GM23338 (cell line): ENCODE measurements around the gene PRKAA2. TPM values are rescaled to one million over a fixed set of nuclear protein-coding genes. Genes with fewer than 3 reads are reported as not detected.

Experiments
- ATAC-seq: fragments of 200-7000 bp; cut with Tn5 transposase; 3 replicates; pipeline ENCODE4 v1.9.1; 2020
- DNase-seq: peaks from one replicate; pipeline ENCODE4 v3.0.0-alpha.2; 2015; ENCODE audit warnings: low spot score
- H2AFZ ChIP-seq: fragments of 200-600 bp; sonication (generic); 2 replicates; pipeline ENCODE4 v1.8.0; 2016; ENCODE audit warnings: antibody characterized with exemption, mild to moderate bottlenecking, moderate library complexity
- H3F3A ChIP-seq: fragments of 200-600 bp; sonication (generic); replicated peaks from 2 replicates; pipeline ENCODE4 v1.8.0; 2017; ENCODE audit warnings: antibody characterized with exemption, mixed run types, low read depth
- H3K27ac ChIP-seq: fragments of 200-600 bp; sonication (generic); 2 replicates; pipeline ENCODE4 v1.6.1; 2016; ENCODE audit warnings: low read depth
- H3K27me3 ChIP-seq: fragments of 200-600 bp; sonication (generic); 2 replicates; pipeline ENCODE4 v1.8.0; 2016; ENCODE audit warnings: mild to moderate bottlenecking, mixed run types, moderate library complexity; ENCODE audit not compliant: insufficient read depth
- H3K36me3 ChIP-seq: fragments of 200-600 bp; sonication (generic); 2 replicates; pipeline ENCODE4 v1.8.0; 2016; ENCODE audit warnings: mild to moderate bottlenecking; ENCODE audit not compliant: insufficient read depth
- H3K4me1 ChIP-seq: fragments of 200-600 bp; sonication (generic); 2 replicates; pipeline ENCODE4 v1.8.0; 2016; ENCODE audit warnings: mild to moderate bottlenecking, moderate library complexity; ENCODE audit not compliant: insufficient read depth
- H3K4me2 ChIP-seq: fragments of 200-600 bp; sonication (generic); 2 replicates; pipeline ENCODE4 v1.7.1; 2017; ENCODE audit warnings: mixed run types
- H3K4me3 ChIP-seq: fragments of 200-600 bp; sonication (generic); 2 replicates; pipeline ENCODE4 v1.6.1; 2016; ENCODE audit warnings: mixed run types
- H3K79me2 ChIP-seq: fragments of 200-600 bp; sonication (generic); replicated peaks from 2 replicates; pipeline ENCODE4 v1.8.0; 2017; ENCODE audit warnings: mild to moderate bottlenecking; ENCODE audit not compliant: insufficient read depth
- H3K9me2 ChIP-seq: fragments of 200-600 bp; sonication (generic); 2 replicates; pipeline ENCODE4 v1.8.0; 2017; ENCODE audit not compliant: insufficient read depth
- H4K20me1 ChIP-seq: fragments of 200-600 bp; sonication (generic); replicated peaks from 2 replicates; pipeline ENCODE4 v1.8.0; 2017; ENCODE audit warnings: mild to moderate bottlenecking; ENCODE audit not compliant: insufficient read depth
- H3K27ac Mint-ChIP-seq: 2 replicates; pipeline ENCODE4 v1.8.0; 2020; ENCODE audit warnings: inconsistent platforms, mild to moderate bottlenecking, moderate library complexity, mixed read lengths
- H3K27me3 Mint-ChIP-seq: 3 replicates; pipeline ENCODE4 v1.8.0; 2022; ENCODE audit warnings: low read depth, mild to moderate bottlenecking, moderate library complexity, mixed read lengths, inconsistent platforms; ENCODE audit not compliant: insufficient read depth, poor library complexity
- H3K36me3 Mint-ChIP-seq: 3 replicates; pipeline ENCODE4 v1.8.0; 2021; ENCODE audit warnings: low read depth, mild to moderate bottlenecking, inconsistent platforms, moderate library complexity, mixed read lengths
- H3K4me1 Mint-ChIP-seq: 3 replicates; pipeline ENCODE4 v1.8.0; 2020; ENCODE audit warnings: mild to moderate bottlenecking, inconsistent platforms, mixed read lengths
- H3K4me3 Mint-ChIP-seq: 3 replicates; pipeline ENCODE4 v1.8.0; 2021; ENCODE audit warnings: moderate library complexity, mild to moderate bottlenecking, inconsistent platforms, mixed read lengths
- H3K9me3 Mint-ChIP-seq: 3 replicates; pipeline ENCODE4 v1.8.0; 2020; ENCODE audit warnings: moderate library complexity, mild to moderate bottlenecking, inconsistent platforms, mixed read lengths
- CREB1 ChIP-seq: fragments of 250-450 bp; sonication (Bioruptor Pico); IDR thresholded peaks from 2 replicates; pipeline ENCODE4 v1.5.0; 2020; ENCODE audit warnings: low read depth, mild to moderate bottlenecking, moderate library complexity
- CTCF ChIP-seq, 2 experiments: fragments of 200-600 bp in 1 of 2; sonication (generic) in 1 of 2; conservative IDR thresholded peaks; 2 replicates each; pipeline versions ENCODE4 v1.5.1 to v1.6.1; 2016 to 2017; ENCODE audit warnings: antibody characterized with exemption in 2 of 2, low read depth in 2 of 2, mild to moderate bottlenecking in 2 of 2, moderate library complexity in 1 of 2
- ETS1 ChIP-seq: IDR thresholded peaks from 2 replicates; pipeline ENCODE4 v1.6.1; 2016; ENCODE audit warnings: antibody characterized with exemption
- EZH2 ChIP-seq: fragments of 200-600 bp; sonication (generic); IDR thresholded peaks from one replicate; pipeline ENCODE4 v1.8.0; 2017; ENCODE audit warnings: antibody characterized with exemption, mild to moderate bottlenecking, low read depth; ENCODE audit not compliant: unreplicated experiment
- EZH2phosphoT487 ChIP-seq: fragments of 200-600 bp; sonication (generic); IDR thresholded peaks from one replicate; pipeline ENCODE4 v1.8.1; 2018; ENCODE audit warnings: antibody characterized with exemption; ENCODE audit not compliant: unreplicated experiment
- JUNB ChIP-seq: IDR thresholded peaks from one replicate; pipeline ENCODE4 v1.6.1; 2016; ENCODE audit warnings: antibody characterized with exemption; ENCODE audit not compliant: unreplicated experiment
- POLR2AphosphoS5 ChIP-seq: IDR thresholded peaks from 2 replicates; pipeline ENCODE4 v1.6.1; 2016; ENCODE audit warnings: antibody characterized with exemption, low read depth
- REST ChIP-seq: IDR thresholded peaks from one replicate; pipeline ENCODE4 v1.6.1; 2018; ENCODE audit warnings: antibody characterized with exemption; ENCODE audit not compliant: unreplicated experiment
- STAT1 ChIP-seq: IDR thresholded peaks from one replicate; pipeline ENCODE4 v1.6.1; 2016; ENCODE audit warnings: antibody characterized with exemption; ENCODE audit not compliant: unreplicated experiment
- ZNF114 ChIP-seq: fragments of 250-450 bp; sonication (Bioruptor Pico); IDR thresholded peaks from 2 replicates; pipeline ENCODE4 v1.5.0; 2020; ENCODE audit warnings: mild to moderate bottlenecking, moderate library complexity
- ZNF331 ChIP-seq: fragments of 250-450 bp; sonication (Bioruptor Pico); IDR thresholded peaks from 2 replicates; pipeline ENCODE4 v1.5.0; 2020; ENCODE audit warnings: low read depth, mild to moderate bottlenecking, moderate library complexity
- polyA plus RNA-seq: library from polyadenylated mRNA; unstranded; fragments of >200 nt; fragmentation: Nextera tagmentation; extraction: Ambion mirVana; gene quantifications from 2 replicates; pipeline ENCODE4 v1.2.1, GENCODE V29; 2016
- total RNA-seq: library from RNA; depleted of rRNA; stranded (reverse); fragments of >200 nt; shearing (Covaris generic); gene quantifications from 2 replicates; pipeline ENCODE4 v1.2.3, GENCODE V29; 2014

The PRKAA2 gene
- total and polyA plus RNA-seq, 2 experiments from 2014 or later, result 3.0 to 8.7 TPM

GRCh38 chr1:56709269-56709880 lies 64.3 kb downstream of the PRKAA2 start:
- H3K4me3 ChIP-seq, result no peak overlapping the region
- Mint-ChIP-seq H3K9me3 (no peaks in the 10 kb centered on the region), H3K27ac (no peak overlapping the region), H3K4me3 (no peak overlapping the region), H3K36me3 (peaks cover 9% of the 10 kb centered on the region; the same call in 2 of the 3 replicates), H3K4me1 (peaks cover 4% of the 10 kb centered on the region; the same call in 1 of the 3 replicates), H3K27me3 (peaks cover 3% of the 10 kb centered on the region)
- H3K79me2 ChIP-seq, result no peaks in the 10 kb centered on the region
- H3K4me2 ChIP-seq, result no peak overlapping the region
- H2AFZ ChIP-seq, result no peak overlapping the region
- H3K27ac ChIP-seq, result no peak overlapping the region
- H3K9me2 ChIP-seq, result no peaks in the 10 kb centered on the region
- ATAC-seq, result peak; percentile 42; the same call in 2 of the 3 replicates
- peak; percentile 51 to 83 for TF ChIP-seq CTCF (conservative IDR thresholded peaks at IDR 0.05; ENCODE audit: low read depth in 2 of 2)
- no peak for TF ChIP-seq ZNF114 (CRISPR knock-in tag)
- H3K4me1 ChIP-seq, result no peaks in the 10 kb centered on the region
- DNase-seq, result peak; percentile 82
- H3K27me3 ChIP-seq, result no peaks in the 10 kb centered on the region
- H3K36me3 ChIP-seq, result no peaks in the 10 kb centered on the region
- no peaks in the 10 kb centered on the region for H3F3A ChIP-seq
- H4K20me1 ChIP-seq, result no peaks in the 10 kb centered on the region

GRCh38 chr1:56709995-56710394 lies 64.9 kb downstream of the PRKAA2 start:
- H3K27ac Mint-ChIP-seq, result no peak overlapping the region
- TF ChIP-seq ZNF114 (CRISPR knock-in tag), result no peak
- H3K4me3 Mint-ChIP-seq, result no peak overlapping the region
- ATAC-seq (no peak), DNase-seq (no peak)
- H3K27me3 ChIP-seq, result no peaks in the 10 kb centered on the region
- no peaks in the 10 kb centered on the region for H3K4me1 ChIP-seq
- H3K9me2 ChIP-seq, result no peaks in the 10 kb centered on the region
- H3K79me2 ChIP-seq, result no peaks in the 10 kb centered on the region
- H3K9me3 Mint-ChIP-seq, result no peaks in the 10 kb centered on the region
- peaks cover 3% of the 10 kb centered on the region for H3K27me3 Mint-ChIP-seq
- no peak overlapping the region for H3K4me3 ChIP-seq
- H4K20me1 ChIP-seq, result no peaks in the 10 kb centered on the region
- H3K4me1 Mint-ChIP-seq, result peaks cover 4% of the 10 kb centered on the region; the same call in 1 of the 3 replicates
- no peak overlapping the region for H3K4me2 ChIP-seq
- no peak overlapping the region for H3K27ac ChIP-seq
- H3K36me3 ChIP-seq, result no peaks in the 10 kb centered on the region
- no peaks in the 10 kb centered on the region for H3F3A ChIP-seq
- no peak overlapping the region for H2AFZ ChIP-seq
- peaks cover 7% of the 10 kb centered on the region; the same call in 2 of the 3 replicates for H3K36me3 Mint-ChIP-seq

- no peaks in the 10 kb centered on the region for H4K20me1 ChIP-seq
- no peaks in the 10 kb centered on the region for H3K9me2 ChIP-seq
- Mint-ChIP-seq H3K27ac (no peak overlapping the region), H3K4me1 (peaks cover 4% of the 10 kb centered on the region; the same call in 1 of the 3 replicates), H3K27me3 (peaks cover under 1% of the 10 kb centered on the region), H3K4me3 (no peak overlapping the region), H3K9me3 (no peaks in the 10 kb centered on the region), H3K36me3 (peaks cover 7% of the 10 kb centered on the region; the same call in 2 of the 3 replicates)
- no peak overlapping the region for H3K4me2 ChIP-seq
- H2AFZ ChIP-seq, result no peak overlapping the region
- H3K36me3 ChIP-seq, result no peaks in the 10 kb centered on the region
- DNase-seq (no peak), ATAC-seq (no peak)
- no peaks in the 10 kb centered on the region for H3K4me1 ChIP-seq
- no peaks in the 10 kb centered on the region for H3F3A ChIP-seq
- H3K27ac ChIP-seq, result no peak overlapping the region
- H3K27me3 ChIP-seq, result no peaks in the 10 kb centered on the region
- no peak overlapping the region for H3K4me3 ChIP-seq
- H3K79me2 ChIP-seq, result no peaks in the 10 kb centered on the region
- no peak for TF ChIP-seq ZNF331
- no peak for TF ChIP-seq ZNF114 (CRISPR knock-in tag)
- no peak for TF ChIP-seq STAT1
- TF ChIP-seq JUNB, result no peak
- TF ChIP-seq POLR2AphosphoS5, result no peak
- no peak for TF ChIP-seq ETS1
- TF ChIP-seq CREB1 (CRISPR knock-in tag), result no peak
- no peak for TF ChIP-seq EZH2
- TF ChIP-seq EZH2phosphoT487, result no peak
- TF ChIP-seq REST, result no peak
Observed at GRCh38 chr1:56710646-56711045, 65.5 kb downstream of the PRKAA2 start.
